ENCODE measurements around the gene MAPKBP1.
"Not testable (repeated sequence)": the region's sequence is repeated elsewhere in the genome, so short reads cannot be mapped to it uniquely, and the experiment has no call there.

MAPKBP1 gene

DNA sequence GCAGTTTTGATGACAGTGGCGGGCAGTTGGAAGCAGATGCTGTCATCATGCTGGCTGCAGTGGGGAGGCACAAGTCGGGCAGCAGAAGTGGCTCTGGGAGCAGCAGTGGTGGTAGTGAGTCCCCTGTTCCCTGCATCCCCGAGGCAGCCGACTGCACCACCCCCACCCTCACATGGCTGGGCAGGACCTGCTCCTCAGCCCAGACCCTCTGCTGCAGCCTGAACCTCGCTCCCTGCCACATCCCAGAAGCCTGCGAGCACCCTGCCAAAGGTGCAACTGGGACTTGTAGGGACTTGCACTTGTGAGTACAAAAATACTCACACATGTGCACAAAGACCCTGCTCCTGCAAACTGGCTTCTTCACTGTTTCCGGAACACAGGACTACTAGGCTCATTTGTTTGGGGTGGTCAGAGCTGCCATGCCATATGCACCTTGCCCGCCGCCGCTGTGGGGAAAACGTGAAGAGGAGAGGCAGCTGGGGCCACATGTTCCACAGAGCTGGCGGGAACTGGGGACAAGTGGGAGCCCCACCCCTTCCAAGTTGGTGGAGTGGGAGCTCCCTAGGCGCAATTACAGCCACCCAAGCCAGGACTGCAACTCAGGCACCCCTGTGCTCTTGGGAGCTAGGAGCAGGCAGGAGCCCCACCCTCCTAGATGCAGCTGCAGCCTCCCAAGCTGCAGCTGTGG is 55.8 kb downstream of the MAPKBP1 start:
- DNase-seq, result no peak

DNA sequence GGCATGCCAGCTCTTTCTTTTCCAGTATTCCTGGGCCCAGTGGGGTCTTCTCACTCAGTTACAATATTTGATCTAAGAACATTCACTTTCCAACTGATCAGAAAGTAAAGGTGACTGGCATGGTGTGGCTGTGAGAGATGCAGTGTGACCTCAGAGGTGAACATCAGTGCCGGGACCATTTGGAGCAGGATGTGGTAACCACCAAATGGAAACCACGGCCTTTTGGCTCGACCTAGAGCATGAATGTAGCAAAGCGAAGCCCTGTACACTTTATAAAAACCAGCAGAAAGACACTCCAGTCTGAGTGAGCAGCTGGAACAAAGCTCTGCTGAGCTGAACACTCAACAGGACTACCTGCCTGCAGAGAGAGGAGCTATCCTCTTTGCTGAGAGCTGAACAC is 57.0 kb downstream of the MAPKBP1 start:
- not testable (repeated sequence) for DNase-seq

- DNase-seq, result no peak
Measured at GRCh38 chr15:41832208-41832607, 57.9 kb downstream of the MAPKBP1 start.

DNA sequence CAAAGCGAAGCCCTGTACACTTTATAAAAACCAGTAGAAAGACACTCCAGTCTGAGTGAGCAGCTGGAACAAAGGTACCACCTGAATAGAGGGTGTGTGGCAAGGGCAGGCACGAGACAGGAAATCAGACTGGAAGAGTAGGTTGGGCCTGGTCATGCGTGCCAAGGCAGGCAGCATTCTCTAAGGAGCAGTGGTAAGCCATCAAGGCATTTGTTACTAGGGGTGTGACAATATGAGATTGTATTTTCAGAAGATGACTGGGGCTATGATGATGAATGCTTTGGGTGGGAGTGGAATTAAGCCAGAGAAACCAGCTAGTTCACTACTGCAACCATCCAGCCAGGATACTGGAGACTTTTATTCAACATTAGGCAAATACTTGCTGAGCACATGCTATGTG is 58.6 kb downstream of the MAPKBP1 start:
- no peak for DNase-seq

DNA sequence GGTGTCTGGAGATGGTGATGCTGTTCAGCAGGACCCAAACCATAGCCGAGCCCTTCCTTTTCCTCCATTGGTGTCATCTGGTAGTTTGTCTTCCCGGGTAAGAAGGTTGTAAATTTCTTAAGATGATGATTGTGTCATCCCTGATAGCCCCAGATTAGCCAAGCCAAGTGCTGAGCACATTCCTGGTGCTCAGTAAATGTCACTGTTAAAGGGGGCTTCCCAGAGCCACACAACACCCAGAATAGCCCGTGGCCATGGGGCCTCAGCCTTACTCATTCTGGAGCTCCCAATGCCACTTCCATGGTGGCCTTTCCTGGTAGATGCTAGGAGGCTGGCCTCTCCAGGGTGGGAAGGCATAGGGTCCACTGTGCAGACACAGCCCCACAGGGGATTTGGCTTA is 59.8 kb downstream of the MAPKBP1 start:
- no peak for DNase-seq

DNA sequence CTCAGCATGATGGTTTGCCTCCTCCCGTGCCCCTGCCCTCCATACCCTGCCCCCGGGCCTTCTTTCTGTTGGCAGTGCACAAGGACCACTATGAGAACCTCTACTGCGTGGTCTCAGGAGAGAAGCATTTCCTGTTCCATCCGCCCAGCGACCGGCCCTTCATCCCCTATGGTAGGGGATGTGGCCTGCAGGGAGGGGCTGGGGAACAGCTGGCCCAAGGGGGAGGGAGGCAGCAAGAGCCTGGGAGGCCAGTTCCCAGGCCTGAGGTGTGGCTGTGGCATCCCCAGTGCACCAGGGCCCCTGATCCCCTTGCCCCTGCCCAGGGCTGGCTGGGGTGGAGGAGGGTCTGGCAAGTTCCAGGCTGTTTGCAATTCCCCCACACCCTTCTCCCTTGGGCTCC is 61.8 kb downstream of the MAPKBP1 start:
- no peak for DNase-seq

GRCh38 chr15:41836713-41837454 is 62.6 kb downstream of the MAPKBP1 start:
- DNase-seq, result no peak

DNA sequence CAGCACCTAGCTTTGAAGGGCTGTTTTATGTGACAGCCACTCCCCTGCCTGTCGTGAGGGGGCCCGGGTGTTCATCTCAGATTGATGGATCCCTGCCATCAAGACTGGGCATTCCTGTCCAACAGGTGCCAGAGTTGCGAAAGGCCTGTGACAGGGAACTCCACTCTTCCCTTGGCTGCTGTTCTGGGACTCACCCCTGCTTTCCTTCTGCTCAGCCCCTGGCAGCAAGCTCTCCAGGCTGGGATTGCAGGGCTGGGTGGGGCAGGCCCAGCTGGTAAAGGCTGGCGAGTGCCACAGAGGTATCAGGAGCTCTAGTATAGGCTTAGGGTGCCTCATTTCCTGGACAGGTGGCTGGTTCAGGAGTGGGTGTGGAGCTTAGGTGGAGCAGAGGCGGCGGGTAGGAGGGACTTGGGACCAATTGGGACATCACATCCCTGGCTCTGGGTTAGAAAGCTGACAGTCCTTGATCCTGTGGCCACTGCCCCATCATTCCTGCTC is 64.2 kb downstream of the MAPKBP1 start, which contains the start of gene PLA2G4B:
PLA2G4B (plus strand) TSS at position 448 of the 498 bp plus-strand sequence. CDS start 67 bp downstream, outside the sequence.
- no peak for DNase-seq

DNA sequence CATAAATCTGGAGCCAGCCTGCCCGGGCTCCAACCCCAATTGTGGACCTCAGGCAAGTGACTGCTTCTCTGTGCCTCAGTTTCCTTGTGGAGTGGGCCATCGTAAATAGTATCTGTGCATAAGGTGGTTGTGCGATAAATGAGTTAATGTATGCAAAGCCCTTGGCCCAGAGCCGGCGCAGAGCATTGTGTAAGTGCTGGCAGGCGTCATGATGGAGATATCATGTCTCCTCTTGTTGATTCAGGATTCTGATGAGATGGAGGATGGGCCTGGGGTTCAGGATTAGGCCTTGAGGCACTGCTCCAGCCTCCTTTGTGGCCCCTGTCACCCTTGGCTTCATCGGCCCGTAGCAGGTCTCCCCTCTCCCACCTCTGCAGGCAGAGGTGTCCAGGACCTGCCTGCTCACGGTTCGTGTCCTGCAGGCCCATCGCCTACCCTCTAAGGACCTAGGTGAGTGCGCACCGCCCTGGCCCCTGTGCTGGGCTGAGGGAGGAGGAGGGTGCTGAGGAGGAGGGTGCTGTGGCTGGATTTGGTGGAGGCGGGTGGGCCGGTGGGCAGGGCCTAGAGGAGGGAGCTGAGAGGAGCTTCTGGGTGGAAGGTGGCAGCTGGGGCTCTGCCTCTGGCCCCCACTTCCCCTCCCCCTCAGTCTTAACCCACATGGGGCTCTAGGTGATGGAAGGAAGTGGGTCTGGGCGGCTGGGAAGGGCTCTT is 65.7 kb downstream of the MAPKBP1 start:
- no peak for DNase-seq

DNA sequence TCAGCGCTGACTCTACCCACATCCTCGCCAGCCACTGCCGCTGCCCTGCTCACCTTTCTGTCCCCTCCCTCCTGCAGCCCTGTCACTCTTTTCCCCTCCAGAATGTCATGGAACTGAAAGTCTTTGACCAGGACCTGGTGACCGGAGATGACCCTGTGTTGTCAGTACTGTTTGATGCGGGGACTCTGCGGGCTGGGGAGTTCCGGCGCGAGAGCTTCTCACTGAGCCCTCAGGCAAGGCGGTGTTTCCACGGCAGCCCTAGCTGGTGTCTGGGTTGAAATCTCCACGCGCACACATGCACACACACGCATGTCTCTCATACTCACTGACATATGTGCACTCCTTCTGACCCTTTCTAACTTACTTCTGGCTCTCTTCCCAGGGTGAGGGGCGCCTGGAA is 66.4 kb downstream of the MAPKBP1 start:
- DNase-seq, result no peak

- no peak for DNase-seq
Measured at GRCh38 chr15:41841131-41841530, 66.8 kb downstream of the MAPKBP1 start.

GRCh38 chr15:41842229-41842628 is 67.9 kb downstream of the MAPKBP1 start:
- no peak for DNase-seq

- DNase-seq, result no peak
Measured at GRCh38 chr15:41843571-41843970, 69.3 kb downstream of the MAPKBP1 start.

- DNase-seq, result no peak
Measured at GRCh38 chr15:41844814-41845213, 70.5 kb downstream of the MAPKBP1 start.

GRCh38 chr15:41847206-41847605 is 72.9 kb downstream of the MAPKBP1 start:
- DNase-seq, result no peak

- DNase-seq, result no peak
Measured at GRCh38 chr15:41847981-41848380, 73.7 kb downstream of the MAPKBP1 start.

DNA sequence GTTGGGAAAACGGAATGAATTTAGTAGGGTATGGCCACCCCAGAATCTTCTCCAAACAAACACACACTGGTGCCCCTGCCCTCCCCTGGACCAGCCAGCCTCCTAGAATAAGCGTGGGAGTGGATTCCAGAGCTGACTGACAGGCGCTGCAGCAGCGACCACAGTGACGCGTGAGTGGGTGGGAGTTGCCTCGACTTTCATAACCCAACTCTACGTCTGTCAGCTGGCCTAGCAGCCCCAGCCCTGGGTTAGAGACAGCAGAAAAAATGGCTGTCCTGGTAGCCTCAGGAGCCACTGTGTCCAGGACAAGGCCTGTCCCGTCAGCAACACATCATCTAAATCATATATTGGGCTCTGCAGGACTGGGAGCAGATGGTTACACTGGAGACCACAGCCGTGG is 74.3 kb downstream of the MAPKBP1 start:
- no peak for DNase-seq

GRCh38 chr15:41849204-41849603 is 74.9 kb downstream of the MAPKBP1 start:
- no peak for DNase-seq

GRCh38 chr15:41849861-41850260 is 75.6 kb downstream of the MAPKBP1 start:
- no peak for DNase-seq

DNA sequence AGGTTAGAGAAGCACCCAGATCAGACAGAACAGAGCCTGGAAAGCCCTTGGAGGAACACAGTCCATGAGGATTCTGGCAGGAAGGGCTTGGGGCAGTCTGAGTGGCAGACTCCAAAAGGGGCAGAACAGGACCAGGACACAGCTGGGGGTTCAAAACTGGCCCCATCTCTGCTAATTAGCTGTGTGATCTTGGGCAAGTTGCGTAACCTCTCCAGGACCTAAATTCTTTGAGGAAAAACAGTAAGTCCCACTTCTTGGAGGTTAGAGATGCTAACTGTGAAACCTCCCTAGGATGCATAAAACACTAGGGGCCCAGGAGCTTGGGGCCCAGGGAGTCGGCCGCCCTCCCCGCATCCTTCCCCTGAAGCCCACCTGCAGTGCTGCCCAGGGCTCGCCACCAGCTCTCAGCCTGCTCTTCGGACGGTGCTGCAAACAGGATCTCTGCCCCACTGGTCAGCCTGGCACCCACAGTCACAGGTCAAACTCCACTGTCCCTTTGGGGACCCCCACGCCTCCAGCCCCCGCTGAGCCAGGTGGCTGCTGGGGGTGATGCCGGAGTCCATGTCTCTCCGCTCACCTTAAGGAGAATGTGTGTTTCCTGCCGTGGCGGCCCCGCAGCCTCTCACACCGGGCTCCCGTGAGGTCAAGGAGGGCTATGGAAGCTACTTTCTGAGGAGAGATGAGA is 76.3 kb downstream of the MAPKBP1 start:
- DNase-seq, result no peak

- DNase-seq, result no peak
Measured at GRCh38 chr15:41851167-41851523, 76.9 kb downstream of the MAPKBP1 start.

DNA sequence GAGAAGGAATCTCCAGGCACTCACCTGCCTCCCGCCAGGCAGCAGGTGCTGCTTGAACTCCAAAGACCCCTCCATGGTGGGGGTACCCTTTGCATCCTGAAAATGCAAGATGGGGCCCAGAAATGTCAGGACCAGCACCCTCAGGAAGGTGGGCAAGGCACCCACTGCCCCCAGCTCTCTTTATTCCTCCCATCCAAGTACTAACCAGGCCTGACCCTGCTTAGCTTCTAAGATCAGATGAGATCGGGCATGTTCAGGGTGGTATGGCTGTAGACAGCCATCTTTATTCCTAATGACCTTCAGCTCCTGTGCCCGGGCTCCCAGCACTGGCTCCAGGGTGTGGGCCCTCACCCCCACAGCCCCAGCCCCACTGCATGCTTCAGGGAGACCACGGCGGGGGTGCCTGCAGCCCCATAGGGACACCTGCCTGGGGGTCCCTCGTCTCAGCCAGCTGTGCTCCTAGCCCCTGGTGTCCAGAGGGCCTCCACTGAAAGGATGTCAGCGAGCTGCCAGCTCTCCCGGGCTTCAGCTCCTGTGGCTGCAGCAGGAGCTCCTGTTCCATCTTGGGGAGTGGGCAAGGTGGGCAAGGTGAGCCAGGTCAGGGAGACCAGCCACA is 77.6 kb downstream of the MAPKBP1 start:
- DNase-seq, result no peak

All from activated naive CD4-positive, alpha-beta T cell (primary cell).